Inflammatory macrophage treated with lipopolysaccharide for 1 hour (primary cell): Measurements from ENCODE around the gene FBXO27.

Experiments
- DNase-seq, 2 donors: peaks; one replicate each; pipeline ENCODE4 v3.0.0-alpha.2; 2020 to 2022

Gene FBXO27

GRCh38 chr19:38980583-38981374 lies 51.6 kb downstream of the FBXO27 start:
- no peak for DNase-seq

GRCh38 chr19:38979812-38980211 lies 52.5 kb downstream of the FBXO27 start:
- no peak for DNase-seq

GRCh38 chr19:38978326-38978689 lies 54.0 kb downstream of the FBXO27 start:
- no peak for DNase-seq

- no peak for DNase-seq
These were observed 54.7 kb downstream of the FBXO27 start for GRCh38 chr19:38977445-38978325.

- no peak for DNase-seq
These were observed 56.5 kb downstream of the FBXO27 start for GRCh38 chr19:38975861-38976271.

GRCh38 chr19:38975214-38975860 lies 57.0 kb downstream of the FBXO27 start, which contains the start of gene FBXO17:
TSS of gene FBXO17 (minus strand) at chr19:38975742. CDS start at chr19:38950319, 25,423 bp downstream.
- no peak for DNase-seq

- DNase-seq, result no peak
These were observed 57.6 kb downstream of the FBXO27 start for GRCh38 chr19:38974624-38975213.
